Neural cell (in vitro differentiated cells): ENCODE results near the gene HBA2. TPM values are rescaled to one million over a fixed set of nuclear protein-coding genes. Genes with fewer than 3 reads are reported as not detected.
A peak's percentile ranks its signal among the peaks of the same experiment; 100 is the strongest.

ENCODE experiments used
- H2AFZ ChIP-seq: fragments of 200-600, 300-800 bp; sonication (generic), shearing (Covaris generic); 2 replicates; pipeline ENCODE4 v1.6.0; 2014; ENCODE audit warnings: low read depth, mild to moderate bottlenecking, antibody characterized with exemption, low read length, moderate library complexity
- H3F3A ChIP-seq: fragments of 200-600 bp; shearing (Covaris generic); 2 replicates; pipeline ENCODE4 v1.6.1; 2016; ENCODE audit warnings: mild to moderate bottlenecking, moderate library complexity, mixed read lengths, antibody characterized with exemption, low read length; ENCODE audit not compliant: insufficient read depth, poor library complexity, severe bottlenecking
- H3K27ac ChIP-seq: fragments of 200-600, 300-800 bp; sonication (generic), shearing (Covaris generic); 2 replicates; pipeline ENCODE4 v1.5.1; 2014; ENCODE audit warnings: mild to moderate bottlenecking, low read length, moderate library complexity
- H3K27me3 ChIP-seq: fragments of 300-800, 200-600 bp; sonication (generic), shearing (Covaris generic); 2 replicates; pipeline ENCODE4 v1.6.0; 2014; ENCODE audit warnings: mild to moderate bottlenecking, low read depth, low read length, moderate library complexity; ENCODE audit not compliant: insufficient read depth
- H3K36me3 ChIP-seq: fragments of 300-800, 200-600 bp; sonication (generic), shearing (Covaris generic); 2 replicates; pipeline ENCODE4 v1.5.1; 2014; ENCODE audit warnings: mild to moderate bottlenecking, antibody characterized with exemption, low read length, moderate library complexity; ENCODE audit not compliant: insufficient read depth
- H3K4me2 ChIP-seq: fragments of 300-800, 200-600 bp; sonication (generic), shearing (Covaris generic); 2 replicates; pipeline ENCODE4 v1.6.0; 2014; ENCODE audit warnings: mild to moderate bottlenecking, low read length
- H3K4me3 ChIP-seq: fragments of 300-800, 200-600 bp; sonication (generic), shearing (Covaris generic); 2 replicates; pipeline ENCODE4 v1.5.1; 2014; ENCODE audit warnings: mild to moderate bottlenecking, low read length, moderate library complexity
- H3K79me2 ChIP-seq: fragments of 200-600 bp; shearing (Covaris generic); replicated peaks from 2 replicates; pipeline ENCODE4 v1.6.0; 2014; ENCODE audit warnings: mild to moderate bottlenecking, low read length, moderate library complexity; ENCODE audit not compliant: insufficient read depth
- H3K9ac ChIP-seq: fragments of 300-800, 200-600 bp; sonication (generic), shearing (Covaris generic); 2 replicates; pipeline ENCODE4 v1.6.1; 2016; ENCODE audit warnings: mild to moderate bottlenecking, low read length, mixed read lengths
- H3K9me2 ChIP-seq: fragments of 200-600 bp; shearing (Covaris generic); 2 replicates; pipeline ENCODE4 v1.6.1; 2016; ENCODE audit warnings: mild to moderate bottlenecking, low read length, mixed read lengths; ENCODE audit not compliant: insufficient read depth
- H3K9me3 ChIP-seq: fragments of 200-600, 300-800 bp; sonication (generic), shearing (Covaris generic); 2 replicates; pipeline ENCODE4 v1.6.1; 2016; ENCODE audit warnings: mild to moderate bottlenecking, mixed run types, low read length, moderate library complexity, mixed read lengths
- H4K20me1 ChIP-seq: fragments of 200-600 bp; shearing (Covaris generic); 2 replicates; pipeline ENCODE4 v1.6.1; 2016; ENCODE audit warnings: mild to moderate bottlenecking, mixed run types; ENCODE audit not compliant: insufficient read depth
- CTCF ChIP-seq: fragments of 450-650 bp; IDR thresholded peaks from 2 replicates; pipeline ENCODE4 v1.5.1; 2014; ENCODE audit warnings: antibody characterized with exemption, mild to moderate bottlenecking, moderate library complexity; ENCODE audit not compliant: poor library complexity, severe bottlenecking
- EP300 ChIP-seq: fragments of 450-650 bp; conservative IDR thresholded peaks from 2 replicates; pipeline ENCODE4 v1.6.1; 2014; ENCODE audit warnings: antibody characterized with exemption, mild to moderate bottlenecking, moderate library complexity; ENCODE audit not compliant: poor library complexity, severe bottlenecking
- EZH2 ChIP-seq: fragments of 200-600, 300-800 bp; shearing (Covaris generic), sonication (generic); IDR thresholded peaks from 2 replicates; pipeline ENCODE4 v1.6.1; 2014; ENCODE audit warnings: antibody characterized with exemption, low read length, borderline replicate concordance, mild to moderate bottlenecking; ENCODE audit not compliant: insufficient read depth, poor library complexity, severe bottlenecking
- MXI1 ChIP-seq: fragments of 450-650 bp; conservative IDR thresholded peaks from 2 replicates; pipeline ENCODE4 v1.6.1; 2014; ENCODE audit warnings: antibody characterized with exemption, mild to moderate bottlenecking; ENCODE audit not compliant: poor library complexity, severe bottlenecking
- POLR2AphosphoS5 ChIP-seq: IDR thresholded peaks from 2 replicates; pipeline ENCODE4 v1.6.1; 2012
- RAD21 ChIP-seq: fragments of 450-650 bp; conservative IDR thresholded peaks from 2 replicates; pipeline ENCODE4 v1.6.1; 2014; ENCODE audit warnings: antibody characterized with exemption, mild to moderate bottlenecking, moderate library complexity
- REST ChIP-seq: IDR thresholded peaks from 2 replicates; pipeline ENCODE4 v1.6.1; 2012; ENCODE audit warnings: borderline replicate concordance
- SMC3 ChIP-seq: fragments of 450-650 bp; conservative IDR thresholded peaks from 2 replicates; pipeline ENCODE4 v1.6.1; 2014; ENCODE audit warnings: antibody characterized with exemption, mild to moderate bottlenecking, moderate library complexity; ENCODE audit not compliant: poor library complexity
- TAF1 ChIP-seq: IDR thresholded peaks from 2 replicates; pipeline ENCODE4 v1.6.1; 2012; ENCODE audit warnings: low read depth
- polyA plus RNA-seq: library from polyadenylated mRNA; depleted of rRNA; stranded (reverse); fragments of >200 nt; gene quantifications from 2 replicates; pipeline ENCODE4 v1.2.3, GENCODE V29; 2014

The HBA2 gene
- polyA plus RNA-seq, 1 donor from 2014 or later = not detected

- Histone ChIP-seq H3K4me3 (peak overlapping the region; percentile 63), H3K79me2 (no peaks in the 10 kb centered on the region), H3K9me2 (no peaks in the 10 kb centered on the region), H3K4me2 (peak overlapping the region; percentile 51), H4K20me1 (no peaks in the 10 kb centered on the region), H2AFZ (peak overlapping the region; percentile 9), H3K27ac (no peak overlapping the region), H3K9ac (peak overlapping the region; percentile 42), H3F3A (no peaks in the 10 kb centered on the region), H3K36me3 (no peaks in the 10 kb centered on the region), H3K9me3 (no peaks in the 10 kb centered on the region), H3K27me3 (peaks cover 47% of the 10 kb centered on the region)
- TF ChIP-seq EP300 (no peak), RAD21 (no peak), CTCF (no peak), REST (no peak), POLR2AphosphoS5 (no peak), TAF1 (no peak), EZH2 (no peak), MXI1 (no peak), SMC3 (no peak)
These were observed 18.3 kb upstream of the HBA2 start for GRCh38 chr16:154217-155030.

GRCh38 chr16:155031-155398 is 17.7 kb upstream of the HBA2 start:
- no peak overlapping the region for H2AFZ ChIP-seq
- H3K36me3 ChIP-seq = no peaks in the 10 kb centered on the region
- peak overlapping the region; percentile 63 for H3K4me3 ChIP-seq
- H4K20me1 ChIP-seq = no peaks in the 10 kb centered on the region
- peaks cover 48% of the 10 kb centered on the region for H3K27me3 ChIP-seq
- H3K9me2 ChIP-seq = no peaks in the 10 kb centered on the region
- H3K9ac ChIP-seq = peak overlapping the region; percentile 42
- no peaks in the 10 kb centered on the region for H3K79me2 ChIP-seq
- H3K4me2 ChIP-seq = no peak overlapping the region
- no peaks in the 10 kb centered on the region for H3F3A ChIP-seq
- H3K27ac ChIP-seq = no peak overlapping the region
- no peak for TF ChIP-seq POLR2AphosphoS5
- no peak for TF ChIP-seq SMC3
- H3K9me3 ChIP-seq = no peaks in the 10 kb centered on the region
